ENCODE results near the gene EXOC6B.

DNA sequence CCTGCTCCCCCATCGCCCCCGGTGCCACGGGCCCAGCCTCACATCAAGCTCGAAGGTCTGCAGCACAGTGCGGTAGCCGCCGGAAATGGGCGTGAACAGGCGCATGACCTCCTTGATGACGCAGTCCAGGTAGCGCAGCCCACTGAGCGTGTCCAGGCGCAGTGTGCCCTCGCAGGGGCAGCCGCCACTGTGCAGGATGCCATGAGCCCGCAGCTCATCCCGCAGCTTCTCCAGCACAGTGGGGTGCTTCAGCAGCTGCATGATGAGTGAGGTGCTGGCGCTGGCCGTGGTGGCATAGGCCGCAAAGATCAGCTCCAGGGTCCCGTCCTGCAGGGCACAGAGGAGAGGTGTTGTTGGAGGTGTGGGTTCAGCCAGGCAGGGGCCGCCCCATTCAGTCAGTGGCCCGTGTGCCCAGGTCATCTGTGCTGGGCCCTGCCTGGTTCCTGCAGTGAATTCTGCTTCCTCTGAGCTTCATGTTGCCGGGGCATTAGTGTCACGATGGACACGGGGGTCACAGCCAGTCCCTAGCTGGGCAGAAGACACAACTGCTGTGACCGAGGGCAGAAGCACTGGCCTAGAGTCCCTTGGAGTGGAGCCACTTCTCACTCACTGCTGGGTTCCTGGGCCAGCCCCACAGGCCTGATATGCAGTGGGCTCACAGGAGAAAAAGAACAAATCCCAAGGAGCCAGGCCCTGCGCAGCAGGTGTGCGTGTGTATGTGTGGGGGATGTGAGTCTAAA lies 692.7 kb downstream of the EXOC6B start:
- TF ChIP-seq EZH2 (IDR thresholded peaks at IDR 0.05; ENCODE audit: borderline replicate concordance, control insufficient read depth, low read depth, low read length) (no peak), NBN (IDR thresholded peaks at IDR 0.05) (no peak)

All from GM12878 (cell line).